ENCODE measurements around the gene MAPKAP1. TPM values are rescaled to one million over a fixed set of nuclear protein-coding genes. Genes with fewer than 3 reads are reported as not detected.

MAPKAP1 gene
- total RNA-seq, 2 experiments from 2014 or later = 66.2 to 78.8 TPM

DNA sequence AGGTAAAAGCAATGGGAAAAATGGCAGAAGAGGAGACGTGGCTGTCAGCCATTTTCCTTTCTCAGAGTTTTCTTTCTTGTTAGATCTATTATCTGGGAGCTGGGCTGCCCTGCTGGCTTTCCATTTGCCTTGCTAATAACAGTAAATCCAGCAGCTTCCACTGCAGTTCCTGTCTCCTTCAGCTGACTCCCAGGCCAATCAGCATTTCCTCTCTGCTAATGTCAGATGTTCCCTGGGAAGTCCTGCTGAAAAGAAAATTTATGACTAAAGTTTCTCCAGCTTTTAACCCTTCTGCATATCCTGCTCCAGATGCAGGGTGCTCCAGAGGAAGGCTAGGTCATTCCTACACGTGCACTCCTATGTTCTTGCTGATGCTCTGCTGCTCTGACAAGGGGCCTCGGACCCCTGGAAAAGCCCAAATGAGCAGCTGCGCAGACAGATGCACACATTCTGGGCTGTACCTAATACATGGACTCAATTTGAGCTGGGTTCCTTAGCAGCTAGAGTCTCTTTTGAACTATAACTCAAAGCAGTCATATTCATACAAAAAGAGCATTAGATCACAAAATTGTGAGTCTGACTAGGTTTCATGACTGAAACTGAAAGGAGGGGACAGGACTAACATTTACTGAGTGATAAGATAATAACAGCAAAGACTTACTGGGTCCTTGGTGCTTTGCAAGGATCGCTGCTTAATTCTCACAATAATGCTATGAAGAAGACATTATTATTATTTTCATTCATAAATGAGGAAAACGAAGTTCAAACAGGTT, 182.2 kb downstream of the MAPKAP1 start:
- H3K4me1 ChIP-seq (ENCODE audit: insufficient read depth, low read length, poor library complexity, severe bottlenecking) = peaks cover 22% of the 10 kb centered on the region
- peaks cover 6% of the 10 kb centered on the region for H3K36me3 ChIP-seq (ENCODE audit: insufficient read depth, low read length)
- H3K4me2 ChIP-seq (ENCODE audit: low read length) = no peak overlapping the region
- no peak overlapping the region for H2AFZ ChIP-seq (ENCODE audit: low read length)
- H4K20me1 ChIP-seq (ENCODE audit: insufficient read depth, low read length) = no peaks in the 10 kb centered on the region
- intact Hi-C loops (cut with micrococcal nuclease; ENCODE audit: unreplicated experiment) = no loop called here
- no TSS peak for BruUV-seq (replicated peaks)
- CTCF ChIA-PET (ENCODE audit: unreplicated experiment) = no interaction called here
- POLR2A ChIA-PET = interaction anchor here (0.7 kb wide), 1 partner anchor 26 kb away, joined by 3 read pairs; no protein-coding TSS in a partner anchor
- no peaks in the 10 kb centered on the region for H3K9me2 ChIP-seq (ENCODE audit: insufficient read depth, low read length)
- H3K4me3 ChIP-seq (ENCODE audit: low read depth, low read length, poor library complexity, severe bottlenecking) = no peak overlapping the region
- H3K79me2 ChIP-seq (ENCODE audit: insufficient read depth, low read depth, low read length) = no peaks in the 10 kb centered on the region
- H3K27ac ChIP-seq (ENCODE audit: low read depth, low read length, poor library complexity, severe bottlenecking) = no peak overlapping the region
- TF ChIP-seq EZH2phosphoT487 (IDR thresholded peaks at IDR 0.05; ENCODE audit: borderline replicate concordance, low read depth, low read length) = no peak
- TF ChIP-seq, protein P1, sequence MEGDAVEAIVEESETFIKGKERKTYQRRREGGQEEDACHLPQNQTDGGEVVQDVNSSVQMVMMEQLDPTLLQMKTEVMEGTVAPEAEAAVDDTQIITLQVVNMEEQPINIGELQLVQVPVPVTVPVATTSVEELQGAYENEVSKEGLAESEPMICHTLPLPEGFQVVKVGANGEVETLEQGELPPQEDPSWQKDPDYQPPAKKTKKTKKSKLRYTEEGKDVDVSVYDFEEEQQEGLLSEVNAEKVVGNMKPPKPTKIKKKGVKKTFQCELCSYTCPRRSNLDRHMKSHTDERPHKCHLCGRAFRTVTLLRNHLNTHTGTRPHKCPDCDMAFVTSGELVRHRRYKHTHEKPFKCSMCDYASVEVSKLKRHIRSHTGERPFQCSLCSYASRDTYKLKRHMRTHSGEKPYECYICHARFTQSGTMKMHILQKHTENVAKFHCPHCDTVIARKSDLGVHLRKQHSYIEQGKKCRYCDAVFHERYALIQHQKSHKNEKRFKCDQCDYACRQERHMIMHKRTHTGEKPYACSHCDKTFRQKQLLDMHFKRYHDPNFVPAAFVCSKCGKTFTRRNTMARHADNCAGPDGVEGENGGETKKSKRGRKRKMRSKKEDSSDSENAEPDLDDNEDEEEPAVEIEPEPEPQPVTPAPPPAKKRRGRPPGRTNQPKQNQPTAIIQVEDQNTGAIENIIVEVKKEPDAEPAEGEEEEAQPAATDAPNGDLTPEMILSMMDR (conservative IDR thresholded peaks at IDR 0.05; ENCODE audit: low read length) = no peak
- no peaks in the 10 kb centered on the region for H3K9me3 ChIP-seq (ENCODE audit: low read length)
- no peak for DNase-seq (ENCODE audit: low spot score)

DNA sequence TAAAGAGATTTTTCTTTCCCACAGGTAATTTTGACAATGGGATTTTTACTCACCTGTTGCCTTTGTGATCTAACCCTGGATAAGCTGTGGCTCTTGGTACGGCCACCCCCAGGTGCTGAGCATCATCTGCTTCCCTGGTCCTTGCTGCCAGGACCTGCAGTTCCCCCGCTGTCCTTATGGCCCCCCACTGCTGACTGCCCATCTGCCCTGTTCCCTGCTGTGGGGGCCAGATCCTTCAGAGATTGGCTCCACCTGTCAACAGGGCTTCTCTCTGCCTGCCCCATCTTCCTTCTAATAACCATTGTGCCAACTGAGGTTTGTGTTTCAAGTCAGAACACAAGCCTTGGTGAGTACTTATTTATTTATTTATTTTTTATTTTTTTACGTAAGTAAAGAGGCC, 183.3 kb downstream of the MAPKAP1 start:
- no peaks in the 10 kb centered on the region for H3K9me2 ChIP-seq (ENCODE audit: insufficient read depth, low read length)
- TF ChIP-seq, protein P1 (conservative IDR thresholded peaks at IDR 0.05; ENCODE audit: low read length) = no peak
- TF ChIP-seq EZH2phosphoT487 (IDR thresholded peaks at IDR 0.05; ENCODE audit: borderline replicate concordance, low read depth, low read length) = no peak
- no peak overlapping the region for H3K4me3 ChIP-seq (ENCODE audit: low read depth, low read length, poor library complexity, severe bottlenecking)
- intact Hi-C loops (cut with micrococcal nuclease; ENCODE audit: unreplicated experiment) = no loop called here
- CTCF ChIA-PET (ENCODE audit: unreplicated experiment) = no interaction called here
- no peaks in the 10 kb centered on the region for H4K20me1 ChIP-seq (ENCODE audit: insufficient read depth, low read length)
- H3K79me2 ChIP-seq (ENCODE audit: insufficient read depth, low read depth, low read length) = no peaks in the 10 kb centered on the region
- no peak overlapping the region for H2AFZ ChIP-seq (ENCODE audit: low read length)
- H3K4me2 ChIP-seq (ENCODE audit: low read length) = no peak overlapping the region
- POLR2A ChIA-PET = no interaction called here
- no peak for DNase-seq (ENCODE audit: low spot score)
- H3K27ac ChIP-seq (ENCODE audit: low read depth, low read length, poor library complexity, severe bottlenecking) = no peak overlapping the region
- no peaks in the 10 kb centered on the region for H3K9me3 ChIP-seq (ENCODE audit: low read length)
- H3K36me3 ChIP-seq (ENCODE audit: insufficient read depth, low read length) = peaks cover 6% of the 10 kb centered on the region
- peaks cover 12% of the 10 kb centered on the region for H3K4me1 ChIP-seq (ENCODE audit: insufficient read depth, low read length, poor library complexity, severe bottlenecking)
- BruUV-seq (replicated peaks) = no TSS peak

DNA sequence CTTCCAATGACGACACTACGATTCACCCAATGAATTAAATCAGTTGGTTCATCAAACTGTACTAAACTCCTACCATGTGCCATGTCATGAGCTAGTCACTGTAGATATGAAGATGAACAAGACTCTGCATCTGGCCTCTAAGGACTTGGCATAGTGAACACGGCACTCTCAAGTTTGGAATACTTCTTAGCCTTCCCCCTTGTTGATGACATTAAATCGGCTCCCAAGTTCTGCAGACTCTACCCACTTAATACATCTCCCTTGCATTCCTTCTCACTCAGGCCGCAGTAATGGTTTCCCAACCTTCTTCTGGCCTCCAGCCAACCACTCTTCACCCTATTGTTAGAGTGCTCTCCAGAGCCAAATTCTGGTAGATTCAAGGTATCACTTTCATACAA, 184.7 kb downstream of the MAPKAP1 start:
- no TSS peak for BruUV-seq (replicated peaks)
- intact Hi-C loops (cut with micrococcal nuclease; ENCODE audit: unreplicated experiment) = no loop called here

More for the DNA sequence above, 184.7 kb downstream of the MAPKAP1 start:
- no peak for DNase-seq (ENCODE audit: low spot score)
- POLR2A ChIA-PET = interaction anchor here (1.3 to 1.4 kb wide), 2 partner anchors 8 to 21 kb away, joined by 3 to 6 read pairs; no protein-coding TSS in a partner anchor
- CTCF ChIA-PET (ENCODE audit: unreplicated experiment) = no interaction called here
- Histone ChIP-seq H3K9me3 (ENCODE audit: low read length) (no peaks in the 10 kb centered on the region), H3K36me3 (ENCODE audit: insufficient read depth, low read length) (peaks cover 6% of the 10 kb centered on the region), H4K20me1 (ENCODE audit: insufficient read depth, low read length) (no peaks in the 10 kb centered on the region), H3K4me3 (ENCODE audit: low read depth, low read length, poor library complexity, severe bottlenecking) (no peak overlapping the region), H3K4me2 (ENCODE audit: low read length) (peak overlapping the region; percentile 49; the same call in 1 of the 2 replicates), H2AFZ (ENCODE audit: low read length) (no peak overlapping the region), H3K27ac (ENCODE audit: low read depth, low read length, poor library complexity, severe bottlenecking) (no peak overlapping the region), H3K9me2 (ENCODE audit: insufficient read depth, low read length) (no peaks in the 10 kb centered on the region), H3K4me1 (ENCODE audit: insufficient read depth, low read length, poor library complexity, severe bottlenecking) (peaks cover 12% of the 10 kb centered on the region), H3K79me2 (ENCODE audit: insufficient read depth, low read depth, low read length) (no peaks in the 10 kb centered on the region)
- no peak for TF ChIP-seq EZH2phosphoT487 (IDR thresholded peaks at IDR 0.05; ENCODE audit: borderline replicate concordance, low read depth, low read length)
- TF ChIP-seq, protein P1 (conservative IDR thresholded peaks at IDR 0.05; ENCODE audit: low read length) = no peak
